Cerebellar cortex (tissue), 1 donor: Measurements from ENCODE around the gene FASTK.
A peak's percentile ranks its signal among the peaks of the same experiment; 100 is the strongest.

Source experiments
- DNase-seq: peaks from one replicate; pipeline ENCODE4 v3.0.0-alpha.2; 2015; ENCODE audit warnings: low spot score

FASTK gene

GRCh38 chr7:151117565-151117964 is 37.0 kb upstream of the FASTK start:
- DNase-seq: no peak

- no peak for DNase-seq
Observed at GRCh38 chr7:151116603-151117440, 36.2 kb upstream of the FASTK start.

- DNase-seq: no peak
Observed at GRCh38 chr7:151115836-151116418, 35.3 kb upstream of the FASTK start.

GRCh38 chr7:151115121-151115835 is 34.7 kb upstream of the FASTK start:
- DNase-seq: no peak

GRCh38 chr7:151114151-151115090 is 33.8 kb upstream of the FASTK start:
- no peak for DNase-seq

GRCh38 chr7:151113344-151114150 is 32.9 kb upstream of the FASTK start:
- DNase-seq: no peak

GRCh38 chr7:151110941-151111645 is 30.5 kb upstream of the FASTK start:
- peak; percentile 83 for DNase-seq

GRCh38 chr7:151110236-151110940 is 29.8 kb upstream of the FASTK start:
- peak; percentile 50 for DNase-seq

GRCh38 chr7:151109094-151110048 is 28.8 kb upstream of the FASTK start:
- DNase-seq: no peak

GRCh38 chr7:151107882-151108281 is 27.3 kb upstream of the FASTK start:
- peak; percentile 55 for DNase-seq

GRCh38 chr7:151104411-151105235 is 24.0 kb upstream of the FASTK start:
- no peak for DNase-seq

- no peak for DNase-seq
Observed at GRCh38 chr7:151103973-151104372, 23.4 kb upstream of the FASTK start.

GRCh38 chr7:151102991-151103390 is 22.4 kb upstream of the FASTK start:
- DNase-seq: no peak

- DNase-seq: no peak
Observed at GRCh38 chr7:151101621-151102396, 21.2 kb upstream of the FASTK start.

GRCh38 chr7:151100921-151101320 is 20.3 kb upstream of the FASTK start:
- DNase-seq: no peak

GRCh38 chr7:151099486-151100211 is 19.0 kb upstream of the FASTK start:
- no peak for DNase-seq
